ENCODE results near the gene CDKL1.
A peak's percentile ranks its signal among the peaks of the same experiment; 100 is the strongest.

The CDKL1 gene

GRCh38 chr14:50312734-50313054 lies 84.0 kb downstream of the CDKL1 start:
- TF ChIP-seq CTCF (IDR thresholded peaks at IDR 0.05; ENCODE audit: poor library complexity, severe bottlenecking) = no peak
- Histone ChIP-seq H3K4me1 (ENCODE audit: insufficient read depth, poor library complexity, severe bottlenecking) (peaks cover 7% of the 10 kb centered on the region), H3K27me3 (ENCODE audit: insufficient read depth, poor library complexity, severe bottlenecking) (no peaks in the 10 kb centered on the region), H3K9me3 (ENCODE audit: severe bottlenecking) (no peaks in the 10 kb centered on the region), H3K4me3 (ENCODE audit: severe bottlenecking) (peak overlapping the region; percentile 65), H3K36me3 (ENCODE audit: low read depth) (peaks cover 13% of the 10 kb centered on the region), H3K27ac (ENCODE audit: poor library complexity, severe bottlenecking) (peak overlapping the region; percentile 49)
- ATAC-seq (ENCODE audit: low read depth) (peak; percentile 28), DNase-seq (ENCODE audit: low spot score) (no peak)

- DNase-seq (ENCODE audit: low spot score) (peak; percentile 93), ATAC-seq (ENCODE audit: low read depth) (peak; percentile 94)
- Histone ChIP-seq H3K36me3 (ENCODE audit: low read depth) (peaks cover 13% of the 10 kb centered on the region), H3K4me1 (ENCODE audit: insufficient read depth, poor library complexity, severe bottlenecking) (peaks cover 7% of the 10 kb centered on the region), H3K4me3 (ENCODE audit: severe bottlenecking) (peak within 1 kb of the TSS; percentile 65), H3K27me3 (ENCODE audit: insufficient read depth, poor library complexity, severe bottlenecking) (no peaks in the 10 kb centered on the region), H3K9me3 (ENCODE audit: severe bottlenecking) (no peaks in the 10 kb centered on the region), H3K27ac (ENCODE audit: poor library complexity, severe bottlenecking) (peak within 1 kb of the TSS; percentile 49)
- peak; percentile 56 for TF ChIP-seq CTCF (IDR thresholded peaks at IDR 0.05; ENCODE audit: poor library complexity, severe bottlenecking)
Observed at GRCh38 chr14:50311972-50312733, 84.5 kb downstream of the CDKL1 start, which contains the start of the genes DMAC2L and L2HGDH. TSS of gene DMAC2L (plus strand) at chr14:50312324. CDS start at chr14:50321488, 9,164 bp downstream. TSS of gene L2HGDH (minus strand) at chr14:50312229. CDS start at chr14:50312150, 79 bp downstream.

GRCh38 chr14:50311337-50311971 lies 85.2 kb downstream of the CDKL1 start:
- TF ChIP-seq CTCF (IDR thresholded peaks at IDR 0.05; ENCODE audit: poor library complexity, severe bottlenecking) = peak; percentile 83
- no peak for ATAC-seq (ENCODE audit: low read depth)
- H3K36me3 ChIP-seq (ENCODE audit: low read depth) = peaks cover 13% of the 10 kb centered on the region
- H3K4me1 ChIP-seq (ENCODE audit: insufficient read depth, poor library complexity, severe bottlenecking) = peaks cover 7% of the 10 kb centered on the region
- H3K27ac ChIP-seq (ENCODE audit: poor library complexity, severe bottlenecking) = peak overlapping the region; percentile 49
- no peak for DNase-seq (ENCODE audit: low spot score)
- no peaks in the 10 kb centered on the region for H3K27me3 ChIP-seq (ENCODE audit: insufficient read depth, poor library complexity, severe bottlenecking)
- no peaks in the 10 kb centered on the region for H3K9me3 ChIP-seq (ENCODE audit: severe bottlenecking)
- H3K4me3 ChIP-seq (ENCODE audit: severe bottlenecking) = peak overlapping the region; percentile 65

GRCh38 chr14:50310445-50310844 lies 86.2 kb downstream of the CDKL1 start:
- DNase-seq (ENCODE audit: low spot score) (no peak), ATAC-seq (ENCODE audit: low read depth) (no peak)
- Histone ChIP-seq H3K27me3 (ENCODE audit: insufficient read depth, poor library complexity, severe bottlenecking) (no peaks in the 10 kb centered on the region), H3K4me3 (ENCODE audit: severe bottlenecking) (no peak overlapping the region), H3K9me3 (ENCODE audit: severe bottlenecking) (no peaks in the 10 kb centered on the region), H3K36me3 (ENCODE audit: low read depth) (peaks cover 13% of the 10 kb centered on the region), H3K4me1 (ENCODE audit: insufficient read depth, poor library complexity, severe bottlenecking) (peaks cover 7% of the 10 kb centered on the region), H3K27ac (ENCODE audit: poor library complexity, severe bottlenecking) (no peak overlapping the region)
- no peak for TF ChIP-seq CTCF (IDR thresholded peaks at IDR 0.05; ENCODE audit: poor library complexity, severe bottlenecking)
